HL-60 (cell line): ENCODE data around the gene MBNL1.

ENCODE experiments used
- DNase-seq, 2 experiments: peaks; one replicate each; pipeline ENCODE4 v3.0.0-alpha.2; 2010 to 2020; ENCODE audit warnings: low read depth in 1 of 2, low spot score in 1 of 2
- H3K27ac ChIP-seq: fragments of 250-450 bp; sonication (Bioruptor Pico); replicated peaks from 2 replicates; pipeline ENCODE4 v1.5.1; 2020; ENCODE audit warnings: mild to moderate bottlenecking, moderate library complexity
- H3K27me3 ChIP-seq: fragments of 250-450 bp; sonication (Bioruptor Pico); 2 replicates; pipeline ENCODE4 v1.5.1; 2021; ENCODE audit warnings: mild to moderate bottlenecking, moderate library complexity; ENCODE audit not compliant: insufficient read depth, poor library complexity, severe bottlenecking
- H3K4me3 ChIP-seq: replicated peaks from 2 replicates; pipeline ENCODE4 v1.5.1; 2011; ENCODE audit warnings: mild to moderate bottlenecking, control low read depth, low read length; ENCODE audit not compliant: insufficient read depth
- GABPA ChIP-seq: IDR thresholded peaks from 2 replicates; pipeline ENCODE4 v1.6.1; 2012; ENCODE audit warnings: low read depth
- POLR2AphosphoS5 ChIP-seq: IDR thresholded peaks from 2 replicates; pipeline ENCODE4 v1.6.1; 2012; ENCODE audit warnings: low read depth
- SPI1 ChIP-seq: IDR thresholded peaks from 2 replicates; pipeline ENCODE4 v1.6.1; 2012; ENCODE audit warnings: low read depth, mild to moderate bottlenecking, borderline replicate concordance
- TF ChIP-seq, protein P1 (sequence below): IDR thresholded peaks from one replicate; pipeline ENCODE4 v1.5.1; 2011; ENCODE audit warnings: low read length, control low read depth, inconsistent platforms; ENCODE audit not compliant: insufficient read depth
- TF ChIP-seq, protein P2 (sequence below): IDR thresholded peaks from 2 replicates; pipeline ENCODE4 v1.6.1; 2012; ENCODE audit warnings: low read depth; ENCODE audit not compliant: insufficient replicate concordance

MBNL1 gene

DNA sequence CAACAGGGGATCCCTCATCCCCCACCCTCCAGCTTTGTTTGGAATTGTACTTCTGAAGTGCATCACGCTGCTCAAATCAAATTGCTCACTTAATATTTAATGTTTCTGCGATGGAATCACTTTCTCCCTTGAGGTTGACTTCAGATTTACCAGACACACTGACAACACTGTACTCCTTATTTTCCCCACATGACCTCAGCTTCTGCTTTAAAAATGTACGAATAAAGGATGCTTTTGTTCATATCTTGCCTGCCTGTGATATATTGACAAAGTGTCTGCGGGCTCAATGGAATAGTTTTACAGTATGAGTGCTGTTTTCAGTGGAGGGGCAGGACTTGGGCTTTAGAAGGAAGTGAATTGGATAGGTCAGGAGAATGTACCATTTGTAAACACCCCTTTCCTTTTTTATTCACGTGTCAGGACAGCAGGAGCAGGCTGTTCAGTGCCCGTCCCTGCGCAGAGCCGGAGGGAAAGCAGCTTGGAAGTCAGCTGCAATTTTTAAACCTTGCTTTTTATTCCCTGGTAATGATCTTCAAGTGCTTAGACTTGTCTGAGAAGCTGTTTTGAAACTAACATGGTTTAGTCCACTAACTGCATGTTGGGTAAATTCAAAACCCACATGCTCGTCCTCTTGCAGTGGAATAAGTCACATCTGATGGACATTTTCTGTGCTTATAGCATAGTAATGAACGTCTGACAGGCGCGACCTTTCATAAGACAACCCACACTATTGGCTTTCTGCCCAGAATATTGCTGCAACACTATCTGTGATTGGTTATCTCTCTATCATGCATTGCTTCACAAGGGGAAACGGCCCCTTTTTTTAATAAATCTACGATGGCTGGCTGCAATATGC, 29.9 kb downstream of the MBNL1 start:
- H3K27me3 ChIP-seq = no peaks in the 10 kb centered on the region
- peak overlapping the region; percentile 94 for H3K27ac ChIP-seq
- TF ChIP-seq, protein P1, sequence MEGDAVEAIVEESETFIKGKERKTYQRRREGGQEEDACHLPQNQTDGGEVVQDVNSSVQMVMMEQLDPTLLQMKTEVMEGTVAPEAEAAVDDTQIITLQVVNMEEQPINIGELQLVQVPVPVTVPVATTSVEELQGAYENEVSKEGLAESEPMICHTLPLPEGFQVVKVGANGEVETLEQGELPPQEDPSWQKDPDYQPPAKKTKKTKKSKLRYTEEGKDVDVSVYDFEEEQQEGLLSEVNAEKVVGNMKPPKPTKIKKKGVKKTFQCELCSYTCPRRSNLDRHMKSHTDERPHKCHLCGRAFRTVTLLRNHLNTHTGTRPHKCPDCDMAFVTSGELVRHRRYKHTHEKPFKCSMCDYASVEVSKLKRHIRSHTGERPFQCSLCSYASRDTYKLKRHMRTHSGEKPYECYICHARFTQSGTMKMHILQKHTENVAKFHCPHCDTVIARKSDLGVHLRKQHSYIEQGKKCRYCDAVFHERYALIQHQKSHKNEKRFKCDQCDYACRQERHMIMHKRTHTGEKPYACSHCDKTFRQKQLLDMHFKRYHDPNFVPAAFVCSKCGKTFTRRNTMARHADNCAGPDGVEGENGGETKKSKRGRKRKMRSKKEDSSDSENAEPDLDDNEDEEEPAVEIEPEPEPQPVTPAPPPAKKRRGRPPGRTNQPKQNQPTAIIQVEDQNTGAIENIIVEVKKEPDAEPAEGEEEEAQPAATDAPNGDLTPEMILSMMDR = no peak
- TF ChIP-seq POLR2AphosphoS5 (peak; percentile 72; the same call in 1 of the 2 replicates), SPI1 (peak; percentile 81), GABPA (no peak)
- TF ChIP-seq, protein P2, sequence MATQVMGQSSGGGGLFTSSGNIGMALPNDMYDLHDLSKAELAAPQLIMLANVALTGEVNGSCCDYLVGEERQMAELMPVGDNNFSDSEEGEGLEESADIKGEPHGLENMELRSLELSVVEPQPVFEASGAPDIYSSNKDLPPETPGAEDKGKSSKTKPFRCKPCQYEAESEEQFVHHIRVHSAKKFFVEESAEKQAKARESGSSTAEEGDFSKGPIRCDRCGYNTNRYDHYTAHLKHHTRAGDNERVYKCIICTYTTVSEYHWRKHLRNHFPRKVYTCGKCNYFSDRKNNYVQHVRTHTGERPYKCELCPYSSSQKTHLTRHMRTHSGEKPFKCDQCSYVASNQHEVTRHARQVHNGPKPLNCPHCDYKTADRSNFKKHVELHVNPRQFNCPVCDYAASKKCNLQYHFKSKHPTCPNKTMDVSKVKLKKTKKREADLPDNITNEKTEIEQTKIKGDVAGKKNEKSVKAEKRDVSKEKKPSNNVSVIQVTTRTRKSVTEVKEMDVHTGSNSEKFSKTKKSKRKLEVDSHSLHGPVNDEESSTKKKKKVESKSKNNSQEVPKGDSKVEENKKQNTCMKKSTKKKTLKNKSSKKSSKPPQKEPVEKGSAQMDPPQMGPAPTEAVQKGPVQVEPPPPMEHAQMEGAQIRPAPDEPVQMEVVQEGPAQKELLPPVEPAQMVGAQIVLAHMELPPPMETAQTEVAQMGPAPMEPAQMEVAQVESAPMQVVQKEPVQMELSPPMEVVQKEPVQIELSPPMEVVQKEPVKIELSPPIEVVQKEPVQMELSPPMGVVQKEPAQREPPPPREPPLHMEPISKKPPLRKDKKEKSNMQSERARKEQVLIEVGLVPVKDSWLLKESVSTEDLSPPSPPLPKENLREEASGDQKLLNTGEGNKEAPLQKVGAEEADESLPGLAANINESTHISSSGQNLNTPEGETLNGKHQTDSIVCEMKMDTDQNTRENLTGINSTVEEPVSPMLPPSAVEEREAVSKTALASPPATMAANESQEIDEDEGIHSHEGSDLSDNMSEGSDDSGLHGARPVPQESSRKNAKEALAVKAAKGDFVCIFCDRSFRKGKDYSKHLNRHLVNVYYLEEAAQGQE = no peak
- DNase-seq = peak; percentile 93 to 97
- H3K4me3 ChIP-seq = peak overlapping the region; percentile 36

DNA sequence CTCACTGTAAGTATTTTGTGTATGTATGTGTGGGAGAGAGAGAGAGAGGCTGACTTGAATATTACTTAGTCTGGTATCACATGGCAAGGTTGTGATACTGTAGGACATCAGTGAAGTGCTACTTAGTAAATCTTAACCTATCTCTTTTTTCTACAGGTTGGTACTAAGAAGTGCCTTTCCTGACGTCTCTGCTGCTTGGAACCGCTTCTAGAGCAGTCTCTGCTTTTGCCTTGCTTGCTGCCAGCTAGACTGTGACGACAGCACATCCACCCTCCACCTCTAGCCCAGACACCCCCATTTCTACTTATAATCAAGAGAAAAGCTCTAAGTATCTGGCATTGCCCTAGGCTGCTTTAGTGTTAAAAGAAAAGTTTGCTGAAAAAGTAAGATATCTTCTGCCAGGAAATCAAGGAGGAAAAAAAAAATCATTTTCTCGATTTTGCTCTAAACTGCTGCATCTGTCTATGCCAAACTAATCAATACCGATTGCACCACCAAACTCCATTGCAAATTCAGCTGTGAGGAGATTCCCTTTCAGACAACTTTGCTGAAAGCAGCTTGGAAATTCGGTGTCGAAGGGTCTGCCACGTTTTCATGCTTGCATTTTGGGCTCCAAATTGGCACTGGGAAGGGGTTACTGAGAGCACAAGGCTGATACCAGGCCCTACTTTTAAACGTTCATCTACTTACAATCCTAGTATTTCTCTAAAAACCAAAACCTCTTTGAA, 30.7 kb downstream of the MBNL1 start:
- DNase-seq = no peak
- peak overlapping the region; percentile 94 for H3K27ac ChIP-seq
- H3K27me3 ChIP-seq = no peaks in the 10 kb centered on the region
- H3K4me3 ChIP-seq = peak overlapping the region; percentile 36
- TF ChIP-seq SPI1 (no peak), POLR2AphosphoS5 (no peak), GABPA (no peak)
- TF ChIP-seq, protein P1 = no peak
- TF ChIP-seq, protein P2 = no peak

DNA sequence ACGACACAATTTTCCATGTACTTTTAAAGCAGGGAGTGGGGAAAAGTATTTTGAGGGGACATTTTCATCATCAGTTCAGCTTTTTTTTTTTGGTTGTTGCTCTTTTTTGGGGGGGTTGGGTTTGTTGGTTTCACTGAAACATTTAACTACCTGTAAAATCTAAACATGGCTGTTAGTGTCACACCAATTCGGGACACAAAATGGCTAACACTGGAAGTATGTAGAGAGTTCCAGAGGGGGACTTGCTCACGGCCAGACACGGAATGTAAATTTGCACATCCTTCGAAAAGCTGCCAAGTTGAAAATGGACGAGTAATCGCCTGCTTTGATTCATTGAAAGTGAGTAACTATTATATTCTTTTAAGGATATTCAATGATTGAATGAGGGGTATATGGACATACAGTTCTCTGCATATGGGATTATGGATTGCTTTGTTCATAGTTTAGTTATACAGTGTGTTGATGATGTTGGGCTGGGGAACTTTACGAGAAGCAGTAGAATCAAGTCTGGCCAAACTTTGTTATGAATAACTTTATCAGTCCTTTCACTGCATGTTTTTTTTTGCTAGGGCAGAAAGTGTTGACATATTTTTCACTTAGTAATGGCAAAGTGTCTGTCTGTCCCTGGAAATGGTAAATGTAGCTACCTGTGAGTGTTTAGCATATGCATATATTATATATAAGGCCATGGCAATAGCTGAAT, 31.5 kb downstream of the MBNL1 start:
- H3K27ac ChIP-seq = peak overlapping the region; percentile 94
- no peak for TF ChIP-seq GABPA
- TF ChIP-seq POLR2AphosphoS5 = no peak
- TF ChIP-seq, protein P2 = no peak
- no peak for TF ChIP-seq SPI1
- TF ChIP-seq, protein P1 = no peak
- no peaks in the 10 kb centered on the region for H3K27me3 ChIP-seq
- peak overlapping the region; percentile 36 for H3K4me3 ChIP-seq
- DNase-seq = no peak
